RWPE2 (cell line): ENCODE results near the gene MYH14.

Source experiments
- ATAC-seq: fragments of 200-7000 bp; cut with Tn5 transposase; 3 replicates; pipeline ENCODE4 v1.9.1; 2021; ENCODE audit warnings: low read depth
- DNase-seq: peaks from one replicate; pipeline ENCODE4 v3.0.0-alpha.2; 2020; ENCODE audit warnings: low spot score
- H3K27ac ChIP-seq: fragments of 450-650 bp; 2 replicates; pipeline ENCODE4 v1.5.1; 2017; ENCODE audit warnings: mild to moderate bottlenecking; ENCODE audit not compliant: poor library complexity, severe bottlenecking
- H3K27me3 ChIP-seq: fragments of 250-450 bp; sonication (Bioruptor Pico); 2 replicates; pipeline ENCODE4 v1.5.1; 2021; ENCODE audit warnings: mild to moderate bottlenecking, moderate library complexity; ENCODE audit not compliant: insufficient read depth, poor library complexity, severe bottlenecking
- H3K36me3 ChIP-seq: fragments of 250-450 bp; sonication (Bioruptor Pico); 2 replicates; pipeline ENCODE4 v1.5.1; 2020; ENCODE audit warnings: low read depth, mild to moderate bottlenecking, moderate library complexity
- H3K4me1 ChIP-seq: fragments of 250-450 bp; sonication (Bioruptor Pico); 2 replicates; pipeline ENCODE4 v1.5.1; 2021; ENCODE audit warnings: mild to moderate bottlenecking, moderate library complexity; ENCODE audit not compliant: insufficient read depth, poor library complexity, severe bottlenecking
- H3K4me3 ChIP-seq: fragments of 250-450 bp; sonication (Bioruptor Pico); 2 replicates; pipeline ENCODE4 v1.5.1; 2021; ENCODE audit warnings: mild to moderate bottlenecking, moderate library complexity; ENCODE audit not compliant: severe bottlenecking
- H3K9me3 ChIP-seq: fragments of 250-450 bp; sonication (Bioruptor Pico); 2 replicates; pipeline ENCODE4 v1.5.1; 2021; ENCODE audit warnings: mild to moderate bottlenecking, moderate library complexity; ENCODE audit not compliant: severe bottlenecking
- TF ChIP-seq, protein P1 (sequence below): fragments of 450-650 bp; IDR thresholded peaks from one replicate; pipeline ENCODE4 v1.5.1; 2017; ENCODE audit warnings: mild to moderate bottlenecking, moderate library complexity; ENCODE audit not compliant: poor library complexity, severe bottlenecking

Gene MYH14

DNA sequence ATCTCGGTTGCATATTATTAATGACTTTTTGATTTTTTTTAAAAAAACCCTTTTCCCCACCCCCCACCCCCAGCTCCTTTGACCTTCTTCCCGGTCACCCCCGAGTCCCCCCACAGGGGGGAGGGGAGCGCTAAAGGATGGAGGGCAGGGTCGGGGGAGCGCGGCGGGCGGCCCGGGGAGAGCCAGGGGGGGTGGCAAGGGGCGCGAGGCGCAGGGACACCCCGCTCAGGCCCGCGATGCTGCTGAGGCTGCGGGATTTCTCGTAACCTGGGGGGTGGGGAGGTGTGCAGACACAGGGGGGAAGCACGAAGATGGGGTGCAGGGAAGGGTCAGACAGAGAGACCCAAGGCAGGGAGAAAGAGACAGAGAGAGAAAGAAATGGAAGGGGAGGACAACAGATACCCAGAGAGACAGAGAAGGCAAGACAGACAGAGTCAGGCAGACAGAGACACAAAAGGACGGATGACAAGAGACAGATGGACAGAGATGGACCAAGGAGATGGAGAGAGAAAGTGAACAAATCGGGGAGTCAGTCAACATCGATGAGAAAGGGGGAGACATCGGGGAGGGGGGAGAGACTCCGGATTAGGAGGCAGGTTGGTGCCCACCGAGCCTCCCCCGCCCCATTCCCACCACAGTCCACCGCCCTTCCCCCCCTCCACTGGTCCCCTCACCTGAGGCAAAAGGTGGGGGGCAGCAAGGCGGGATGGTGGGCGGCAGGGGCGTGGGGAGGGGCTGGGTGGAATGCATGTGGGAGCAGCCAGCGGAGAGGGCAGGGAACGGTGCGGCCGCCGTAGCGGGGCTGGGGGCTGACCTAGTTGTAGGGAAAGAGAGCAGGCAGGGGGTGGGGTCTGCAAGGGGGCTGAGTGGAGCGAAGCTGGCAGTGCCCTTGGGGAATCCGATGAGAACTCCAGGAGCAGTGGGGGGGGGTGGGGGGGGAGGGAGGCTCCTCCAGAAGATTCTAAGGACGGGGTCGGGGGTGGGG is 111.6 kb downstream of the MYH14 start:
- peaks cover 57% of the 10 kb centered on the region for H3K27me3 ChIP-seq
- no peaks in the 10 kb centered on the region for H3K36me3 ChIP-seq
- DNase-seq, result no peak
- no peak for ATAC-seq
- H3K4me1 ChIP-seq, result no peaks in the 10 kb centered on the region
- H3K9me3 ChIP-seq, result no peaks in the 10 kb centered on the region
- no peak overlapping the region for H3K4me3 ChIP-seq
- H3K27ac ChIP-seq, result no peak overlapping the region
- TF ChIP-seq, protein P1, sequence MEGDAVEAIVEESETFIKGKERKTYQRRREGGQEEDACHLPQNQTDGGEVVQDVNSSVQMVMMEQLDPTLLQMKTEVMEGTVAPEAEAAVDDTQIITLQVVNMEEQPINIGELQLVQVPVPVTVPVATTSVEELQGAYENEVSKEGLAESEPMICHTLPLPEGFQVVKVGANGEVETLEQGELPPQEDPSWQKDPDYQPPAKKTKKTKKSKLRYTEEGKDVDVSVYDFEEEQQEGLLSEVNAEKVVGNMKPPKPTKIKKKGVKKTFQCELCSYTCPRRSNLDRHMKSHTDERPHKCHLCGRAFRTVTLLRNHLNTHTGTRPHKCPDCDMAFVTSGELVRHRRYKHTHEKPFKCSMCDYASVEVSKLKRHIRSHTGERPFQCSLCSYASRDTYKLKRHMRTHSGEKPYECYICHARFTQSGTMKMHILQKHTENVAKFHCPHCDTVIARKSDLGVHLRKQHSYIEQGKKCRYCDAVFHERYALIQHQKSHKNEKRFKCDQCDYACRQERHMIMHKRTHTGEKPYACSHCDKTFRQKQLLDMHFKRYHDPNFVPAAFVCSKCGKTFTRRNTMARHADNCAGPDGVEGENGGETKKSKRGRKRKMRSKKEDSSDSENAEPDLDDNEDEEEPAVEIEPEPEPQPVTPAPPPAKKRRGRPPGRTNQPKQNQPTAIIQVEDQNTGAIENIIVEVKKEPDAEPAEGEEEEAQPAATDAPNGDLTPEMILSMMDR, result no peak

DNA sequence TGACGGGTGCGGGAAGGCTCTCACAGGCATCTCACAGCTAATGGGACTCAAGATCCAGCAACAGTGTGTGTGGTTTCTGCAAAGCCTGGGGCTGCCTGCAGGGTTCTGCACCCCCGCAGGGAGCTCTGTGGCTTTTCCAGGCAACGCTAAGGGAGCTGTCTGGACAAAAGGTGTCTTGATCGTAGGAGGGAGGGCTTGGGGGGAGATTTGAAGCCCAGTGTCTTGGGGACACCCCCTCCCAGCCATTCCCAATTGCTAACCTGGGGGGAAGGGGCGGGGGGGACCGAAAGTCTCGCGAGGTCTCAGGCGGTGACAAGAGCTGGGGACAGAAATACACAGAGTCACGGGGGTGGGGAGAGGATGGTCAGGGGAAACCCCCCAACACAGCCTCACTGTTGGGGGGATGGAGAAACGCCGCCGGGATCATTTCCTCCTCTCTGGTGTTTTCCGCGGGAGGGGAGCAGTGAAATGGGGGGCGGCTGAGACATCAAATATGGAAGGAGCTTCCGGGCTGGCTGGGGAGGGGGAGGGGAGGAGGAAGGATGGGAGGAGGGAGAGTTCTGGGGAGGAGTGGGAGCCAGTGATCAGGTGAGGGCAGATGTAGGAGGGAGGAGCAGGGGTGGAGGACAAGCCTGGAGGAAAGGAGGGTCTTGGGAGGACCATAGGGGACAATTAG is 112.5 kb downstream of the MYH14 start:
- H3K27me3 ChIP-seq, result peaks cover 48% of the 10 kb centered on the region
- DNase-seq (no peak), ATAC-seq (peak; percentile 51; the same call in 2 of the 3 replicates)
- H3K36me3 ChIP-seq, result no peaks in the 10 kb centered on the region
- no peak overlapping the region for H3K4me3 ChIP-seq
- no peak overlapping the region for H3K27ac ChIP-seq
- no peaks in the 10 kb centered on the region for H3K4me1 ChIP-seq
- TF ChIP-seq, protein P1, result no peak
- H3K9me3 ChIP-seq, result no peaks in the 10 kb centered on the region

DNA sequence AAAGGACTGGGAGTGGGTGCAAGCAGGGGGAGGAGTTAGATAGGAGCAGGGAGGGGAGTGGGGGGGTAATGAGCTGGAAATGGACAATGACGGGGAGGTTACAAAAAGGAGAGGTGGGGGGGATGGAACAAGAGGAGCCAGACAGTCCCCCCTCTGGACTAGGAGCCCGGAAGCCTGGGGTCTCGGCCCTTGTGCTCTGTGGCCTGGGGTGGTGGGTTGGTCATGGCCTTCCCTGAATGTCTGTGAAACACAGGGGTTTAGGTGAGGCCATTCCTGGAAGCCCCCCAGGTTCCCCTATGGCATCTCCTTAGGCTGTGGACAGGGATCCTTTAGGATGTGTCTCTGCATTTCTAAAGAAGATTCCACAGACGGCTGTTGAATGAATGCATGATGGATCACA is 113.7 kb downstream of the MYH14 start:
- DNase-seq, result no peak
- Histone ChIP-seq H3K4me3 (no peak overlapping the region), H3K4me1 (no peaks in the 10 kb centered on the region), H3K27ac (no peak overlapping the region), H3K36me3 (no peaks in the 10 kb centered on the region), H3K27me3 (peaks cover 40% of the 10 kb centered on the region), H3K9me3 (no peaks in the 10 kb centered on the region)
- no peak for ATAC-seq
- TF ChIP-seq, protein P1, result no peak

DNA sequence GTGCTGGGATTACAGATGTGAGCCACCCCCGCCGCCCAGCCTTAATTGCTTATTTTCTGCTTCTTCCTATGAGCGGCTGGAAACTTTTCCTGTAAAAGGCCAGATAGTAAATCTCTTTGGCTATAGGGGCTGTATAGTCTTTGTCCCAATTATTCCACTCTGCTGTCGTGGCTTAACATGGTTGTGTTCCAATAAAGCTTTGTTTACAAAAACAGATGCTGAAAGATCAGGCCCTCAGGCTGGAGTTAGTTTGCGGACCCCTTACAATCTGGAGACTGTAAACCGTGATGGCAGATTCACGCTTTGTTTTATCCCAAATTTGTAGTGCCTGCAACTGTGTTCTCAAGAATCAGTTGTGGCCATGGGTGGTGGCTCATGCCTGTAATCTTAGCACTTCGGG is 115.0 kb downstream of the MYH14 start:
- ATAC-seq, result no peak
- Histone ChIP-seq H3K36me3 (no peaks in the 10 kb centered on the region), H3K27me3 (peaks cover 29% of the 10 kb centered on the region), H3K27ac (no peak overlapping the region), H3K9me3 (no peaks in the 10 kb centered on the region), H3K4me3 (no peak overlapping the region), H3K4me1 (no peaks in the 10 kb centered on the region)
- no peak for DNase-seq
- TF ChIP-seq, protein P1, result no peak
